IPS-18a (cell line): ENCODE measurements around the gene FOXL2NB.

Experiments
- H3K27ac ChIP-seq: one replicate; pipeline ENCODE4 v1.5.1; 2013; ENCODE audit warnings: low read length
- H3K27me3 ChIP-seq: one replicate; pipeline ENCODE4 v1.6.1; 2013; ENCODE audit warnings: mild to moderate bottlenecking, low read length; ENCODE audit not compliant: control insufficient read depth, insufficient read depth
- H3K36me3 ChIP-seq: one replicate; pipeline ENCODE4 v1.6.1; 2013; ENCODE audit warnings: low read depth, low read length; ENCODE audit not compliant: control insufficient read depth
- H3K4me1 ChIP-seq: one replicate; pipeline ENCODE4 v1.6.1; 2013; ENCODE audit warnings: low read depth, low read length; ENCODE audit not compliant: control insufficient read depth
- H3K4me3 ChIP-seq: one replicate; pipeline ENCODE4 v1.5.1; 2013; ENCODE audit warnings: low read length
- H3K9ac ChIP-seq: one replicate; pipeline ENCODE4 v1.6.1; 2013; ENCODE audit warnings: mild to moderate bottlenecking, low read length, moderate library complexity
- H3K9me3 ChIP-seq: one replicate; pipeline ENCODE4 v1.6.1; 2013; ENCODE audit warnings: low read depth, low read length; ENCODE audit not compliant: control insufficient read depth

FOXL2NB gene

DNA sequence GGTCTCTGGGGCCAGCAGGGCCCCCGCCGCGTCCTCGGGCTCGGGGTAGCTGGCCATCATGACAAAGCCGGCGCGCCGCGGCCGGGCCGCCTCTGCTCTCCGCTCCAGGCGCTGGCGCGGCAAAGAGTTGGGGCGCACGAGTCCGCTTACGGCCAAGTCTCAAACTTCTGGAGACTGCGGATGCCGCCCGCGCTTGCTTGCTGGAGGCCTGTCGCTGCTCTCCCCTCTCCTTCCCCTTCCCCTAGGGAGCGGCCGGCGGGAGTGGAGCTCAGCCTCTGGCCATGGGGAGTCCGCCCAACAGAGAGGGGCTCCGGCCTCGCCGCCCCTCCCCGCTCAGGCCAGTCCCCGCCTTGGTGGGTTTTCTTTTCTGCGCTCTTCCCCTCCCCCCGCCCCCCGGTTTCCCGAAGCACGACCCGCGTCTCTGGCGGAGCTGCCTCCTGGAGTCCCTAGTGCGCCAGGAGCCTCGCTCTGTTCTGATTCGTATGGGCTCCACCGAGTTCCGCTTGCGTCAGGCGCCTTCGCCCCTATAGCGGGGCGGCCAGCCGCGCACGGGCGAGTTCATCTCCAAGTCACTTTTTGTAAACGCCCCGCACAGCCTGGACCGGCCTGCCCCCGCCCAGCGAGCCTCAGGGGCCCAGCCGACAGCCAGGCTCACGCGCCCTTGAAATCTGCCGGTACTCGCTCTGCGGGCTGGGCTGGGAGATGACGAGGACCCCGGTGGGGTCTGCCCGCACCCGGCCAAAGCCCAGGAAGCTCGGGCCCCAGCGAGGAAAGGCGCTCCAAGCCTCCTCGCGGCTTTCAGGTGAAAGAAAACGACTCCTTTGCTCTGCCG is at the start of gene FOXL2NB, which contains the start of gene FOXL2:
FOXL2NB (plus strand) TSS at position 555 of the 832 bp plus-strand sequence; CDS start at position 703, 148 bp downstream.
FOXL2 (minus strand) TSS at position 475 of the 832 bp plus-strand sequence; CDS start at position 60, 415 bp downstream.
- Histone ChIP-seq H3K36me3 (no peaks in the 10 kb centered on the region), H3K9ac (peak within 1 kb of the TSS; percentile 18), H3K9me3 (no peaks in the 10 kb centered on the region), H3K27me3 (peaks cover 100% of the 10 kb centered on the region), H3K27ac (no peak within 1 kb of the TSS), H3K4me3 (peak within 1 kb of the TSS; percentile 55), H3K4me1 (peaks cover 40% of the 10 kb centered on the region)

GRCh38 chr3:138898301-138898700 is 48.7 kb upstream of the FOXL2NB start:
- Histone ChIP-seq H3K36me3 (no peaks in the 10 kb centered on the region), H3K27me3 (no peaks in the 10 kb centered on the region), H3K27ac (no peak overlapping the region), H3K4me1 (no peaks in the 10 kb centered on the region), H3K9ac (no peak overlapping the region), H3K4me3 (no peak overlapping the region), H3K9me3 (no peaks in the 10 kb centered on the region)

DNA sequence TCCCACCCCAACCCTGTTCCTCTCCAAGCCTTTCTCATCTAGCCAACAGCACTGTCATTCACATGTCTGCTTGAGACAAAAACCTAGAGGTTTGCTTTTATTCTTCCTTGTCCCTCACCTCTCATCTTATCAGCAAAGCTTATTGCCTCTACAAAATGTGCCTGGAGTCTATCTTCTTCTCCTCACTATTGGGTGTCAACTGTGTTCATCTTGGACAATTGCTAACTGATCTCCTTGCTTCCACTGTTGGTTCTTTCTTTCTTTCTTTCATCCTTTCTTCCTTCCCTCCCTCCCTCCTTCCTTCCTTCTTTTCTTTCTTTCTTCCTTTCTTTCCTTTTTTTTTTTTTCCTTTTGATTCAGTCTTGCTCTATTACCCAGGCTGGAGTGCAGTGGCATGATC is 48.3 kb upstream of the FOXL2NB start:
- no peaks in the 10 kb centered on the region for H3K36me3 ChIP-seq
- H3K9me3 ChIP-seq: no peaks in the 10 kb centered on the region
- H3K4me1 ChIP-seq: no peaks in the 10 kb centered on the region
- H3K9ac ChIP-seq: no peak overlapping the region
- H3K27me3 ChIP-seq: no peaks in the 10 kb centered on the region
- no peak overlapping the region for H3K4me3 ChIP-seq
- no peak overlapping the region for H3K27ac ChIP-seq

GRCh38 chr3:138899351-138899991 is 47.5 kb upstream of the FOXL2NB start:
- no peaks in the 10 kb centered on the region for H3K36me3 ChIP-seq
- H3K4me3 ChIP-seq: no peak overlapping the region
- no peak overlapping the region for H3K9ac ChIP-seq
- H3K27ac ChIP-seq: no peak overlapping the region
- H3K9me3 ChIP-seq: no peaks in the 10 kb centered on the region
- H3K27me3 ChIP-seq: no peaks in the 10 kb centered on the region
- H3K4me1 ChIP-seq: no peaks in the 10 kb centered on the region

DNA sequence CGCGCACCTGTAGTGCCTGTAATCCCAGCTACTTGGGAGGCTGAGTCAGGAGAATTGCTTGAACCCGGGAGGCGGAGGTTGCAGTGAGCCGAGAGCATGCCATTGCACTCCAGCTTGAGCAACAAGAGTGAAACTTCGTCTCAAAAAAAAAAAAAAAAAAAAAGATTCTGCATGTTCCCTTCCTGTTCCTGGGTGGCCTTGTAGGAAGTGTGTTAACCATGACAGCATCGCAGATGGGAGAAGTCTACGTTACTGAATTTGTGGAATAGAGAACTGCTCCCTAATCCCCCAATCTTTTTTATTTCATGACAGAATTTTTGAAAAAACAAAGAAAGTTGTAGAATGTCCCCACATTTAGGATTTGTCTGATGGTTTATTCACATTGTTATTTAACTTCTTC is 45.5 kb upstream of the FOXL2NB start:
- H3K27ac ChIP-seq: no peak overlapping the region
- no peaks in the 10 kb centered on the region for H3K36me3 ChIP-seq
- no peaks in the 10 kb centered on the region for H3K9me3 ChIP-seq
- no peak overlapping the region for H3K9ac ChIP-seq
- H3K4me1 ChIP-seq: no peaks in the 10 kb centered on the region
- H3K4me3 ChIP-seq: no peak overlapping the region
- no peaks in the 10 kb centered on the region for H3K27me3 ChIP-seq

GRCh38 chr3:138902171-138902570 is 44.8 kb upstream of the FOXL2NB start:
- Histone ChIP-seq H3K27me3 (no peaks in the 10 kb centered on the region), H3K9ac (no peak overlapping the region), H3K27ac (no peak overlapping the region), H3K9me3 (no peaks in the 10 kb centered on the region), H3K36me3 (no peaks in the 10 kb centered on the region), H3K4me1 (no peaks in the 10 kb centered on the region), H3K4me3 (no peak overlapping the region)

DNA sequence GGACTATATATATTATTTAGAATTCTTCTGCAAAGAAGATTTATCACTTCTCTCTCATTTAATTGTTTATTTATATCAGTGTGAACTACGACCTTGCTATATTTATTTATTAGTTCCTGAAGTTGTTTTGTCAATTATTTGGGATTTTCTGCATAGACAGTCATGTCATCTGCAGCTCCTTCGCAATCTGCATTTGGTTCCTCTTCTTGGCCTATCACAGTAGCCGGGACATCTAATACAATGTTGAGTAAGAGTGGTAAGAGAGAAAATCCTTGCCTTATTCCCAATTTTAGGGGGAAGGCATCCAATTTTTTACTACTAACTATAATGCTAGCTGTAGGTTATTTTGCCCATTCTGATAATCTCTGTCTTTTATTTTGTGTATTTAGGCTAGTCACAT is 39.5 kb upstream of the FOXL2NB start:
- Histone ChIP-seq H3K27me3 (no peaks in the 10 kb centered on the region), H3K9me3 (no peaks in the 10 kb centered on the region), H3K27ac (no peak overlapping the region), H3K4me1 (no peaks in the 10 kb centered on the region), H3K4me3 (no peak overlapping the region), H3K36me3 (no peaks in the 10 kb centered on the region), H3K9ac (no peak overlapping the region)

- Histone ChIP-seq H3K27me3 (no peaks in the 10 kb centered on the region), H3K4me1 (no peaks in the 10 kb centered on the region), H3K36me3 (no peaks in the 10 kb centered on the region), H3K4me3 (no peak overlapping the region), H3K9me3 (no peaks in the 10 kb centered on the region), H3K9ac (no peak overlapping the region), H3K27ac (no peak overlapping the region)
Observed at GRCh38 chr3:138908846-138909245, 38.2 kb upstream of the FOXL2NB start.

GRCh38 chr3:138909904-138910303 is 37.1 kb upstream of the FOXL2NB start:
- H3K27ac ChIP-seq: no peak overlapping the region
- no peaks in the 10 kb centered on the region for H3K27me3 ChIP-seq
- H3K9ac ChIP-seq: no peak overlapping the region
- no peak overlapping the region for H3K4me3 ChIP-seq
- H3K36me3 ChIP-seq: no peaks in the 10 kb centered on the region
- H3K4me1 ChIP-seq: no peaks in the 10 kb centered on the region
- no peaks in the 10 kb centered on the region for H3K9me3 ChIP-seq

DNA sequence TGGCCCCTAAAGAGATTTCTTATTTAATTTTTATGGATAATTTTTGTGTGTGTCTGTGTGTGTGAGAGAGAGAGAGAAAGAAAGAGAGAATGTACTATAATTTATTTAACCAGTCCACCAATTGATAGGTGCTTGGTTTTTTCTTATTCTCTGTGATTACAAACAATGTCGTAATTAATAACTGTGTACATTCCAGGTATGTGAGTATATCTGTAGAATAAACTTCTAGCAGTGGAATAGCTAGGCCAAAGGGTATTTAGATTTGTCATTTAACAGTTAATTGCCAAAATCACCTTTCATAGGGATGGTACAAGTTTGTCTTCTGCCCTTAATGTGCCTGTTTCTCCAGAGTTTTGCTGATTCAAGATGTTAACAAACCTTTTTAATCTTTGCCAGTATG is 35.4 kb upstream of the FOXL2NB start:
- Histone ChIP-seq H3K4me1 (no peaks in the 10 kb centered on the region), H3K9me3 (no peaks in the 10 kb centered on the region), H3K9ac (no peak overlapping the region), H3K27ac (no peak overlapping the region), H3K36me3 (no peaks in the 10 kb centered on the region), H3K27me3 (peaks cover 2% of the 10 kb centered on the region), H3K4me3 (no peak overlapping the region)

- no peak overlapping the region for H3K27ac ChIP-seq
- no peaks in the 10 kb centered on the region for H3K9me3 ChIP-seq
- no peaks in the 10 kb centered on the region for H3K4me1 ChIP-seq
- H3K4me3 ChIP-seq: no peak overlapping the region
- H3K27me3 ChIP-seq: peaks cover 5% of the 10 kb centered on the region
- no peak overlapping the region for H3K9ac ChIP-seq
- no peaks in the 10 kb centered on the region for H3K36me3 ChIP-seq
Observed at GRCh38 chr3:138912237-138912636, 34.8 kb upstream of the FOXL2NB start.

- Histone ChIP-seq H3K4me3 (no peak overlapping the region), H3K36me3 (no peaks in the 10 kb centered on the region), H3K4me1 (no peaks in the 10 kb centered on the region), H3K27ac (no peak overlapping the region), H3K9ac (no peak overlapping the region), H3K27me3 (peaks cover 5% of the 10 kb centered on the region), H3K9me3 (no peaks in the 10 kb centered on the region)
Observed at GRCh38 chr3:138913766-138914165, 33.3 kb upstream of the FOXL2NB start.
